Measurements from ENCODE around the gene RIMBP2. TPM values are rescaled to one million over a fixed set of nuclear protein-coding genes. Genes with fewer than 3 reads are reported as not detected.

The RIMBP2 gene
- total and polyA plus RNA-seq, 11 donors = 2.1 TPM; not detected in 10

DNA sequence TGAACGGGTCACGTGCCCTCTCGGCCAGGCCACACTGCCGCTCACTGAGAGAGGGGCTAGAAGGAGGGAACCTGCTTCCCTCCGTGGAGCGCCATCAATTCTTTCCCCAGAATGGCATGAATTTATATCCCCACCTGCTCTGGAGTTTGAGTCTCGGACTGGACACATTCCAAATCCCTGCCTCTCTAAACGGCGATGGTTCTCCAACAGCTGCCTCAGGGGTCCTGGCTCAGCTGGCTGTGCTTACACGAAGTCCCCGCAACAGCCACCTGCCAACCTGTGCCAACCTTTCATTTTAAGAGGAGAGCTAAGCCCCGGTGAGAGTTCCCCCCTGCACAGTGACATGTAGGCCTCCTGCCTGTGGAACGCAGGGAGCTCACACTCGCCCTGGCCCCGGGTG, 73.2 kb downstream of the RIMBP2 start:
- TF ChIP-seq POLR2A (IDR thresholded peaks at IDR 0.05) = no peak
- TF ChIP-seq, protein P1, sequence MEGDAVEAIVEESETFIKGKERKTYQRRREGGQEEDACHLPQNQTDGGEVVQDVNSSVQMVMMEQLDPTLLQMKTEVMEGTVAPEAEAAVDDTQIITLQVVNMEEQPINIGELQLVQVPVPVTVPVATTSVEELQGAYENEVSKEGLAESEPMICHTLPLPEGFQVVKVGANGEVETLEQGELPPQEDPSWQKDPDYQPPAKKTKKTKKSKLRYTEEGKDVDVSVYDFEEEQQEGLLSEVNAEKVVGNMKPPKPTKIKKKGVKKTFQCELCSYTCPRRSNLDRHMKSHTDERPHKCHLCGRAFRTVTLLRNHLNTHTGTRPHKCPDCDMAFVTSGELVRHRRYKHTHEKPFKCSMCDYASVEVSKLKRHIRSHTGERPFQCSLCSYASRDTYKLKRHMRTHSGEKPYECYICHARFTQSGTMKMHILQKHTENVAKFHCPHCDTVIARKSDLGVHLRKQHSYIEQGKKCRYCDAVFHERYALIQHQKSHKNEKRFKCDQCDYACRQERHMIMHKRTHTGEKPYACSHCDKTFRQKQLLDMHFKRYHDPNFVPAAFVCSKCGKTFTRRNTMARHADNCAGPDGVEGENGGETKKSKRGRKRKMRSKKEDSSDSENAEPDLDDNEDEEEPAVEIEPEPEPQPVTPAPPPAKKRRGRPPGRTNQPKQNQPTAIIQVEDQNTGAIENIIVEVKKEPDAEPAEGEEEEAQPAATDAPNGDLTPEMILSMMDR (IDR thresholded peaks at IDR 0.05) = no peak
- DNase-seq = no peak
- peaks cover 0 to 5% (median 0%) of the 10 kb centered on the region in 9 donors for H3K27me3 ChIP-seq
- intact Hi-C loops (cut with DNase I) = no loop called here
- no peaks in the 10 kb centered on the region for H3K9me3 ChIP-seq
- no peak overlapping the region for H3K4me3 ChIP-seq
- ATAC-seq = no peak
- no peak overlapping the region for H3K27ac ChIP-seq
- no peaks in the 10 kb centered on the region for H3K36me3 ChIP-seq
- no peaks in the 10 kb centered on the region for H3K4me1 ChIP-seq
- 85 to 91% (median 89%) methylated on average over 10 to 15 of the region's 15 CpGs for WGBS, 4 donors

DNA sequence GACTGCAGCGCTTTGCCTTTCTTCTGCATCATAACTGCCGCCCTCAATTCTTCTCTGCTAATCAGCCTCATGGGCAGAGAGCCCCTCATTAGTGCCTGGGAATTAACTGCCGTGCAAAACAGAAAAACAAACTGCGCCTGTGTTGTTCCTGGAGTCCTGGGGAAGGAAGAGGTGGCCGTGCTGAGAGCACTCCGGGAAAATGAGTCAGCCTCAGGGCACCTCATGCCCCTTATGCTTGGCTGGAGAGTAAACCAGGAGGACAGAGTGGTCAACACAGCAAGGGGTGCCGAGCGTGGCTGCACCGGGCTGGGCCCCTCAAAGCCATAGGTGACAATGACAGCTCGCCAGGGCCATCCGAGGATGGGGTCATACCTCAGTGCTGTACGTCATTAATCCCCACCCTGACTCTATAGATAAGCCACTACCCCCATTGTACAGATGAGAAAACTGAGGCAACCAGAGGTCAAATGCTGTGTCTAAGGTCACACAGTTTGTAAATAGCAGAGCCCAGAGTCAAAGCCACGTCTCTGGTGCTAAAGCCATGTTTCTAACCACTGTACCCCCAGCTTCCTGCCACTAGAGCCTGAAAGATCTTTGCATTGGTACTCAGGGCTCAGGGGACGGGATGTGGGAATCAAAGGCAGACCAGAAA, 74.4 kb downstream of the RIMBP2 start:
- intact Hi-C loops (cut with DNase I) = no loop called here
- Histone ChIP-seq H3K4me1 (no peaks in the 10 kb centered on the region), H3K27me3 (peaks cover 0 to 5% (median 0%) of the 10 kb centered on the region in 9 donors), H3K27ac (no peak overlapping the region), H3K9me3 (no peaks in the 10 kb centered on the region), H3K4me3 (no peak overlapping the region), H3K36me3 (no peaks in the 10 kb centered on the region)
- ATAC-seq (no peak), DNase-seq (no peak)
- no peak for TF ChIP-seq POLR2A (IDR thresholded peaks at IDR 0.05)
- TF ChIP-seq, protein P1 (IDR thresholded peaks at IDR 0.05) = no peak
- WGBS, 4 donors = 80 to 86% (median 83%) methylated on average over 13 to 14 of the region's 14 CpGs

DNA sequence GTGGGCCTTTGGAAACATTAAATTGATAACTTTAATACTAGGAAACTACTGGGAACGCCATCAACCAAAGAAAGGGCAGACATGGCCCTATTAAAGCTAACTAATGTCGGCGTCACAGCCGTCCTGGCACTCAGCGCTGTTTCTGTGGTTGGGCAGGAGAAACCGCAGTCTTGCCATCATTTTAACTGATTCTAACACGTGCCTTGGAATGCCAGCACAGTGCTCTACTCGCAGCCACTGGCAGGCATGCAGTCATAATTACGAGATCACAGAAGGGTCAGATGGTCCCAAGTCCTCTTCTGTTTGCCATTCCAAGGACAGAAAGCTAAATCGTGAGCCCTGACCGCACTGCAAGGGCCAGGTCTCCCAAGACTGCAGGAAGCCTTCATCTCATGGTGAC, 75.2 kb downstream of the RIMBP2 start:
- no peak for TF ChIP-seq POLR2A (IDR thresholded peaks at IDR 0.05)
- TF ChIP-seq, protein P1 (IDR thresholded peaks at IDR 0.05) = no peak
- intact Hi-C loops (cut with DNase I) = no loop called here
- no peaks in the 10 kb centered on the region for H3K9me3 ChIP-seq

DNA sequence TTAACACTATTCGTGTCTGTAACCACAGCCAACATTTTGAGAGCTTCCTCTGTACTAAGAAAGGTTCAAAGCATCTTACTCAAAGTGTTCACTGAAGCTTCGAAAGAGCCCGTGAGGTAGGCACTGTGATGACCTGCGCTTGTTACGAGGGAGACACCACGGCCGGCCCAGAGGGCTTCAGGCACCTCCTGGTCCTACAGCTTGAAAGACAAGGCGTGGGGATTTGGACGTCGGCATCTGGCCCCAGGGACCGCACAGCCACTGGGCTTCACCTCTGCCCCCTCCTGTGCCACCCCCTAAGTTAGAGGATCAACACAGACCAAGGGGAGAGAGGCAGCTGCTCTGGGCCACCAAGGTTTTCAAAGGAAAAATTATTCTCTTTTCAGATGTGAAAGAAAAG, 75.6 kb downstream of the RIMBP2 start:
- H3K9me3 ChIP-seq = no peaks in the 10 kb centered on the region
- no peak overlapping the region for H3K4me3 ChIP-seq
- intact Hi-C loops (cut with DNase I) = no loop called here
- 81 to 85% (median 83%) methylated on average over 11 of the region's 11 CpGs for WGBS, 4 donors
- peaks cover 0 to 8% (median 0%) of the 10 kb centered on the region in 9 donors for H3K27me3 ChIP-seq
- H3K36me3 ChIP-seq = no peaks in the 10 kb centered on the region
- H3K4me1 ChIP-seq = no peaks in the 10 kb centered on the region
- no peak overlapping the region for H3K27ac ChIP-seq
- no peak for DNase-seq
- ATAC-seq = no peak
- no peak for TF ChIP-seq POLR2A (IDR thresholded peaks at IDR 0.05)
- TF ChIP-seq, protein P1 (IDR thresholded peaks at IDR 0.05) = no peak

More for the DNA sequence above, 75.2 kb downstream of the RIMBP2 start:
- DNase-seq (no peak), ATAC-seq (no peak)
- Histone ChIP-seq H3K4me3 (no peak overlapping the region), H3K4me1 (no peaks in the 10 kb centered on the region), H3K36me3 (no peaks in the 10 kb centered on the region), H3K27ac (no peak overlapping the region), H3K27me3 (peaks cover 0 to 7% (median 0%) of the 10 kb centered on the region in 9 donors)
- WGBS, 4 donors = 81 to 87% (median 83%) methylated on average over 11 of the region's 11 CpGs
